Activated naive CD4-positive, alpha-beta T cell treated with anti-CD3 and anti-CD28 coated beads, Interleukin-2, amount 10 ng/mL, durations not matched to agents 7 days and 5 days (primary cell): ENCODE measurements around the gene ABCD3.
"Not testable (repeated sequence)": the region's sequence is repeated elsewhere in the genome, so short reads cannot be mapped to it uniquely, and the experiment has no call there.

Experiments used
- CTCF ChIA-PET: fragments of 350-600 bp; sonication (Branson Sonifier 250); formaldehyde crosslinking; loops from one replicate; lab custom pipeline; 2021; ENCODE audit warnings: antibody characterized with exemption; lab: Charles Lee
- DNase-seq: peaks from one replicate; pipeline ENCODE4 v3.0.0-alpha.2; 2020
- H3K27ac Mint-ChIP-seq: one replicate; pipeline ENCODE4 v1.8.0; 2021; ENCODE audit warnings: mild to moderate bottlenecking, moderate library complexity, mixed read lengths
- H3K27me3 Mint-ChIP-seq: one replicate; pipeline ENCODE4 v1.8.0; 2021; ENCODE audit warnings: mild to moderate bottlenecking, mixed read lengths
- H3K36me3 Mint-ChIP-seq: one replicate; pipeline ENCODE4 v1.8.0; 2021; ENCODE audit warnings: mixed read lengths
- H3K4me1 Mint-ChIP-seq: one replicate; pipeline ENCODE4 v1.8.0; 2021; ENCODE audit warnings: mixed read lengths
- H3K4me3 Mint-ChIP-seq: one replicate; pipeline ENCODE4 v1.8.0; 2021; ENCODE audit warnings: mild to moderate bottlenecking, moderate library complexity, mixed read lengths
- H3K9me3 Mint-ChIP-seq: one replicate; pipeline ENCODE4 v1.8.0; 2021; ENCODE audit warnings: mixed read lengths

Gene ABCD3

DNA sequence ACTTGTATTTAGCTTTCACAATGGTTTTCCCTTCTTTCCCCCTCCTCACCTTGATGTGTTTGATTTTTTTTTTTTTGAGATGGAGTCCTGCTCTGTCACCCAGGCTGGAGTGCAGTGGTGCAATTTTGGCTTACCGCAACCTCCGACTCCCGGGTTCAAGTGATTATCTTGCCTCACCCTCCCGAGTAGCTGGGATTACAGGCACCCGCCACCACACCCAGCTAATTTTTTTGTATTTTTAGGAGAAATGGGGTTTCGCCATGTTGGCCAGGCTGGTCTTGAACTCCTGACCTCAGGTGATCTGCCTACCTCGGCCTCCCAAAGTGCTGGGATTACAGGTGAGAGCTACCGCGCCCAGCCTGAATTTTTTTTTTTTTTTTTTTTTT lies 8.3 kb downstream of the ABCD3 start:
- CTCF ChIA-PET, H3K9me3 Mint-ChIP-seq, H3K4me1 Mint-ChIP-seq, DNase-seq, H3K27ac Mint-ChIP-seq, H3K4me3 Mint-ChIP-seq, H3K27me3 Mint-ChIP-seq: not testable (repeated sequence)
- peaks cover 11% of the 10 kb centered on the region for H3K36me3 Mint-ChIP-seq

DNA sequence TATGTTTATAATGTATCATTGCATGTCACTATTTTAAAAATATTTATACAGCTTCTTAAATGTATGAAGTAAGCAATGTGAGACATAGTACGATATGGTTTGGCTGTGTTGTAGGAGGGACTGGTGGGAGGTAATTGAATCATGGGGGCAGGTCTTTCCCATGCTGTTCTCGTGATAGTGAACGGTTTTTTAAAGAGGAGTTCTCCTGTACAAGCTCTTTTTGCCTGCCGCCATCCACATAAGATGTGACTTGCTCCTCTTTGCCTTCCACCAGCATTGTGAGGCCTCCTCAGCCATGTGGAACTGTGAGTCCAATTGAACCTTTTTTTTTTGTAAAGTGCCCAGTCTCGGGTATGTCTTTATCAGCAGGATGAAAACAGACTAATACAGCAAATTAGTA lies 10.3 kb downstream of the ABCD3 start:
- Mint-ChIP-seq H3K27me3 (no peaks in the 10 kb centered on the region), H3K4me1 (peaks cover 6% of the 10 kb centered on the region), H3K27ac (no peak overlapping the region), H3K4me3 (no peak overlapping the region), H3K36me3 (peaks cover 8% of the 10 kb centered on the region), H3K9me3 (peaks cover 2% of the 10 kb centered on the region)
- no peak for DNase-seq
- CTCF ChIA-PET, result interaction anchor here (0.9 kb wide), 1 partner anchor 12 kb away, joined by 4 read pairs; no protein-coding TSS in a partner anchor

DNA sequence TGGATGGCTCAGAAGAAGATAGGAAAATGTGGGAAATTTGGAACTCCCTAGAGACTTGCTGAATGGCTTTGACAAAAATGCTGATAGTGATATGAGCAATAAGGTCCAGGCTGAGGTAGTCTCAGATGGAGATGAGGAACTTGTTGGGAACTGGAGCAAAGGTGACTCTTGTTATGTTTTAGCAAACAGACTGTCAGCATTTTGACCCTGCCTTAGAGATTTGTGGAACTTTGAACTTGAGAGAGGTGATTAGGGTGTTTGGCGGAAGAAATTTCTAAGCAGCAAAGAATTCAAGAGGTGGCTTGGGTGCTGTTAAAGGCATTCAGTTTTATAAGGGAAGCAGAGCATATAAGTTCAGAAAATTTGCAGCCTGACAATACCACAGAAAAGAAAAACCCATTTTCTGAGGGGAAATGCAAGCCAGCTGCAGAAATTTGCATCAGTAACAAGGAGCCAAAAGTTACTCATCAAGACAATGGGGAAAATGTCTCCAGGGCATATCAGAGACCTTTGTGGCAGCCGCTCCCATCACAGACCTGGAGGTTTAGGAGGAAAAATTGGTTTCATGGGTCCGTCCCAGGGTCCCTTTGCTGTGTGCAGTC lies 10.8 kb downstream of the ABCD3 start:
- H3K27ac Mint-ChIP-seq, H3K9me3 Mint-ChIP-seq, H3K27me3 Mint-ChIP-seq, DNase-seq, H3K4me1 Mint-ChIP-seq, H3K4me3 Mint-ChIP-seq, H3K36me3 Mint-ChIP-seq: not testable (repeated sequence)
- CTCF ChIA-PET, result interaction anchor here (0.9 kb wide), 1 partner anchor 12 kb away, joined by 4 read pairs; no protein-coding TSS in a partner anchor

DNA sequence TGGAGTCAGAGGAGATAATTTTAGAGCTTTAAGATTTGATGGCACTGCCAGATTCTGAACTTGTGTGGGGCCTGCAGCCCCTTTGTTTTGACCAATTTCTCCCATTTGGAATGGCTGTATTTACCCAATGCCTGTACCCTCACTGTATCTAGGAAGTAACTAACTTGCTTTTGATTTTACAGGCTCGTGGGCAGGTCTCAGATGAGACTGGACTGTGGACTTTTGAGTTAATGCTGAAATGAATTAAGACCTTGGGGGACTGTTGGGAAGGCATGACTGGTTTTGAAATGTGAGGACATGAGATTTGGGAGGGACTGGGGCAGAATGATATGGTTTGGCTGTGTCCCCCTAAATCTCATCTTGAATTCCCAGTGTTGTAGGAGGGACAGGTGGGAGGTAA lies 11.9 kb downstream of the ABCD3 start:
- DNase-seq, CTCF ChIA-PET, H3K27me3 Mint-ChIP-seq, H3K4me1 Mint-ChIP-seq, H3K4me3 Mint-ChIP-seq, H3K9me3 Mint-ChIP-seq, H3K27ac Mint-ChIP-seq: not testable (repeated sequence)
- peaks cover 14% of the 10 kb centered on the region for H3K36me3 Mint-ChIP-seq

DNA sequence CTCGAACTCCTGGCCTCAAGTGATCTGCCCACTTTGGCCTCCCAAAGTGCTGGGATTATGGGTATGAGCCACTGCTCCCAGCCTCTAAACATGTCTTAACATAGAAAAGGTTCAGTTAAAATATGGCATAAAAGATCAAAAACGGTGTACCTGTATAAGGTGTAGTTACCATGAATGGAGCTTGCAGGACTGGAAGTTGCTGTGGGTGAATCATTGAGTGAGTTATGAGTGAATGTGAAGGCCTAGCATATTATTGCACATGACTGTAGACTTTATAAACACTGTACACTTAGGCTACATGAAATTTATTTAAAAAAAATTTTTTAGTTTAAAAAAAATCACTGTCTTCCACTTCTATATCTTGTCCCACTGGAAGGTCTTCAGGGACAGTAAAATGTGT lies 15.7 kb downstream of the ABCD3 start:
- peaks cover 8% of the 10 kb centered on the region for H3K36me3 Mint-ChIP-seq
- peaks cover 4% of the 10 kb centered on the region for H3K4me1 Mint-ChIP-seq
- no peaks in the 10 kb centered on the region for H3K27me3 Mint-ChIP-seq
- CTCF ChIA-PET, result no interaction called here
- no peak overlapping the region for H3K27ac Mint-ChIP-seq
- H3K4me3 Mint-ChIP-seq, result no peak overlapping the region
- no peak for DNase-seq
- H3K9me3 Mint-ChIP-seq, result peaks cover 10% of the 10 kb centered on the region

DNA sequence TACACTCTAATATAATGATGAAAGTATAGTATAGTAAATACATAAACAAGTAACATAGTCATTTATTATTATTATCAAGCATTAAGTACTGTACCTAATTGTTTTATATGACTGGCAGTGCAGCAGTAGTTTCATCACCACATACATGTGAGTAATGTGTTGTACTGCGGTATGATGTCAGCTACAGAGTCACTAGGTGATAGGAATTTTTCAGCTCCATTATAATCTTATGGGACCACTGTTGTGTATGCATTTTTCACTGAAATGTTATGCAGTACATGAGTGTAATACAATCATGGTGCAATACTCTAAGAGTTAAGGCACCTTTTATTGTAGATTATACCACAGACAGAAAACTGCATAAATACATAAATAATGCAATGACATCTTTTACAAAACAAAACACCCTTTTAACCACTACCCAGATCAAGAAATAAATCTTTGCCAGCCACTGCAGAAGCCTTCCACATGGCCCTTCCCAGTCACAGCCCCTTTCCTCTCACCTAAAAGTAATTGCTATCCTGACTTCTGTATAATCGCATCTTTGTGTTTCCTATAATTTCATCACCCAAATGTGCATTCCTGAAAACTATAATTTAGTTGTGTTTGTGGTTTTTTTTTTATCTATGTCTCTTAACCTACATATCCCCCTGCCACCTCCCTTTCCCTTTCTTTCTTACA lies 16.3 kb downstream of the ABCD3 start:
- Mint-ChIP-seq H3K27me3 (no peaks in the 10 kb centered on the region), H3K4me3 (no peak overlapping the region), H3K9me3 (peaks cover 10% of the 10 kb centered on the region), H3K27ac (no peak overlapping the region), H3K36me3 (peaks cover 6% of the 10 kb centered on the region), H3K4me1 (peaks cover 4% of the 10 kb centered on the region)
- CTCF ChIA-PET, result no interaction called here
- DNase-seq, result no peak

DNA sequence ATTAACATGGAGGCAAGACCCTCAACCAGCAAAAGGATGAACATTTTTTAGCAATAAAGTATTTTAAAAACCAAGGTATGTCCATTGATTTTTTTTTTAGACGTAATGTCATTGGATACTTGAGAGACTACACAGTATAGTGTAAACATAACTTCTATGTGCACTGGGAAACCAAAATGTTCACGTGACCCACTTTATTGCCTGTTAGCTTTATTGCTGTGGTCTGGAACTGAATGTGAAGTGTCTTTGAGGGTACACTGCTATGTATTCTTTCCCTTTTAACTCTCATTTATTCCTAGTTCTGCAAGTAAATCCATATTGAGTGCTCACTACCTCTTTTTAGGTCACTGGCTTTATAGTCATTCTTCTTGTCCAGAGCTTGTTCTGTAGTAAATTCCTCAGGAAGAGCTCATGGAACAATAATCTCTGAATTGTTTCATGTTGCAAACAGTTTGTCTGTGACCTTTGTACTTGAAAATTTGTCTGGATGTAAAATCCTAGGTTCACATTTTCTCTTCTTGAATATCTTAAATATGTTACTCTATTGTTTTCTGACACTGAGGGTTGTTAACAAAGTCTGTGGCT lies 20.6 kb downstream of the ABCD3 start:
- Mint-ChIP-seq H3K27me3 (no peaks in the 10 kb centered on the region), H3K4me3 (no peak overlapping the region)
- CTCF ChIA-PET, result no interaction called here

DNA sequence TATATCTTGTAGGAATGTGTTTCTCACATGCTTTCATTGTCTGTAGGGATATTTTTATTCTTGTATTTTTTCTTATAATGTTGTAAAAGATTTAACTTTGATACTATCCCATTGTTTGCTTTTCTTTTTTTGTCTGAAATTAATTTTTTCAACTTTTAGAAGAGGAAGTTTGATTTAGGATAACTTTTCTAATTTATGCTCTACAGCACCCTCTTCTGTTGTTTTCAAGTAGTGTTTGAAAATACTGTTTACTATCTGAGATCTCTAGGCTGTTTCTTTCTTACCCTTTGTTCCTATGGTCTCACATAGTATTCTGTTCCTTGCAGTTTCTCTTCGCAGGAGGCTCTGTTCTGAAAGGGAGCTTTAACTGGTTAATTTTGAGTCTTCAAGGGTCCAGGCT lies 21.9 kb downstream of the ABCD3 start:
- H3K27me3 Mint-ChIP-seq, result no peaks in the 10 kb centered on the region
- no peak overlapping the region for H3K4me3 Mint-ChIP-seq
- peaks cover 24% of the 10 kb centered on the region for H3K9me3 Mint-ChIP-seq
- DNase-seq, result no peak
- peaks cover 4% of the 10 kb centered on the region for H3K4me1 Mint-ChIP-seq
- peaks cover 12% of the 10 kb centered on the region for H3K36me3 Mint-ChIP-seq
- CTCF ChIA-PET, result interaction anchor here (0.8 to 1.6 kb wide), 2 partner anchors 24 to 395 kb away, joined by 3 read pairs; no protein-coding TSS in a partner anchor
- H3K27ac Mint-ChIP-seq, result no peak overlapping the region

More for the DNA sequence above, 20.6 kb downstream of the ABCD3 start:
- no peak for DNase-seq
- H3K9me3 Mint-ChIP-seq, result peaks cover 20% of the 10 kb centered on the region
- no peak overlapping the region for H3K27ac Mint-ChIP-seq
- peaks cover 13% of the 10 kb centered on the region for H3K36me3 Mint-ChIP-seq
- peaks cover 4% of the 10 kb centered on the region for H3K4me1 Mint-ChIP-seq

DNA sequence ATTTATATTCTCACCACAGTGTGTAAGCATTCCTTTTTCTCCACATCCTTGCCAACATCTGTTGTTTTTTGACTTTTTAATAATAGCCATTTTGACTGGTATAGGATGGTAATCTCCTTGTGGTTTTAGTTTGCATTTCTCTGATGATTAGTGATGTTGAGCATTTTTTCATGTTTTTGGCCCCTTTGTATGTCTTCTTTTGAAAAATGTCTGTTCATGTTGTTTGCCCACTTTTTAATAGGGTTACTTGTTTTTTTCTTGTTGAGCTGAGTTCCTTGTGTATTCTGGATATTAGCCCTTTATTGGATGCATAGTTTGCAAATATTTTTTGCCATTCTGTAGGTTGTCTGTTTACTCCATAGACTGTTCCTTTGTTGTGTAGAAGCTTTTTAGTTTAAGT lies 24.9 kb downstream of the ABCD3 start:
- H3K9me3 Mint-ChIP-seq, result peaks cover 38% of the 10 kb centered on the region

DNA sequence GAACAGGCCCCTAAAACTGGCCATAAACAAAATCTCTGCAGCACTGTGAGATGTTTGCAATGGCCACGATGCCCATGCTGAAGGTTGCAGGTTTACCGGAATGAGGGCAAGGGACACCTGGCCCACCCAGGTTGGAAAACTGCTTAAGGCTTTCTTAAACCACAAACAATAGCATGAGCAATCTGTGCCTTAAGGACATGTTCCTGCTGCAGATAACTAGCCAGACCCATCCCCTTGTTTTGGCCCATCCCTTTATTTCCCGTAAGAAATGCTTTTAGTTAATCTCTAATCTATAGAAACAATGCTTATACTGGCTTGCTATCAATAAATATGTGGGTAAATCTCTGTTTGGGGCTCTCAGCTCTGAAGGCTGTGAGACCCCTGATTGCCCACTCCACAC lies 26.6 kb downstream of the ABCD3 start:
- H3K4me3 Mint-ChIP-seq, DNase-seq, H3K27ac Mint-ChIP-seq, CTCF ChIA-PET, H3K27me3 Mint-ChIP-seq, H3K4me1 Mint-ChIP-seq: not testable (repeated sequence)
- Mint-ChIP-seq H3K36me3 (peaks cover 38% of the 10 kb centered on the region), H3K9me3 (peaks cover 55% of the 10 kb centered on the region)

More for the DNA sequence above, 24.9 kb downstream of the ABCD3 start:
- DNase-seq, H3K27ac Mint-ChIP-seq, H3K27me3 Mint-ChIP-seq, H3K4me3 Mint-ChIP-seq, CTCF ChIA-PET, H3K4me1 Mint-ChIP-seq: not testable (repeated sequence)
- peaks cover 21% of the 10 kb centered on the region for H3K36me3 Mint-ChIP-seq

DNA sequence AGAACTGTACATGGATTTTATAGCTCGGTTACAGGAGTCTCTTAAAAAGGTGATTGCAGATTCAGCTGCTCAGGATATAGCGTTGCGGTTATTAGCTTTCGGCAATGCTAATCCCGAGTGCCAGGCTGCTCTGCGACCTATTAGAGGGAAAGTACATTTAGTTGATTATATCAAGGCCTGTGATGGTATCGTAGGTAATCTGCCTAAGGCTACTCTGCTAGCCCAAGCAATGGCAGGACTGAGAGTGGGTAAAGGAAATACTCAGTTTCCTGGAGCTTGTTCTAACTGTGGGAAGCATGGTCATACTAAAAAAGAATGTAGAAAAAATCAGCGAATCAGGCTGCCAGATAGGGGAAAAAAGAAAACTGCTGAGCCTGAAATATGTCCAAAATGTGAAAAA lies 27.5 kb downstream of the ABCD3 start:
- CTCF ChIA-PET, H3K4me1 Mint-ChIP-seq, H3K27ac Mint-ChIP-seq, H3K4me3 Mint-ChIP-seq, DNase-seq, H3K27me3 Mint-ChIP-seq: not testable (repeated sequence)
- H3K36me3 Mint-ChIP-seq, result peaks cover 47% of the 10 kb centered on the region
- peaks cover 65% of the 10 kb centered on the region for H3K9me3 Mint-ChIP-seq

DNA sequence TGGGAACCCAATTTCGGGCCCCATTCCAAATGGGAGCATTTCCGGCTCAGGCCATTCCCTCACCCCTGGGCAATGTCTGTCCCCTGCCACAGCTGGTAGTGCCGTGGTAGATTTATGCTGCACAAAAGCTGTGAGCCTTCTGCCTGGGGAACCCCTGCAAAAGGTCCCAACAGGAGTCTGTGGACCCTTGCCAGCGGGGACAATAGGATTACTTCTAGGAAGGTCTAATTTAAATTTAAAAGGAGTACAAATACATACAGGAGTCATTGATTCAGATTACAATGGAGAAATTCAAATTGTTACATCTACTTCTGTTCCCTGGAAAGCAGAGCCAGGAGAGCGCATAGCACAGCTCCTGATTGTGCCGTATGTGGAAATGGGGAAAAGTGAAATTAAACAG lies 28.0 kb downstream of the ABCD3 start:
- H3K27me3 Mint-ChIP-seq, H3K4me1 Mint-ChIP-seq, H3K27ac Mint-ChIP-seq, CTCF ChIA-PET, DNase-seq, H3K4me3 Mint-ChIP-seq: not testable (repeated sequence)
- peaks cover 66% of the 10 kb centered on the region for H3K9me3 Mint-ChIP-seq
- peaks cover 50% of the 10 kb centered on the region for H3K36me3 Mint-ChIP-seq

DNA sequence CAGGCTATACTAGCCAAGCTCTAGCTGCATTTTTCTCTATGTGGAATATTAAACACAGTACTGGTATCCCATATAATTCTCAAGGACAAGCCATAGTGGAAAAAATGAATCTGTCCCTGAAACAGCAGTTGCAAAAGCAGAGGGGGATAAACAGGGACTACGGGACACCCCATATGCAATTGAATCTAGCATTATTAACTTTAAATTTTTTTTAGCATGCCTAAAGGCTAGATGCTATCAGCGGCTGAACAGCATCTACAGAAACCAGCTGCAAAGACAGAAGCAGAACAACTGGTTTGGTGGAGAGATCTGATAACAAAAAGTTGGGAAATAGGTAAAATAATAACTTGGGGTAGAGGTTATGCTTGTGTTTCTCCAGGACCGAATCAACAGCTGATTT lies 30.6 kb downstream of the ABCD3 start:
- H3K4me3 Mint-ChIP-seq, CTCF ChIA-PET, H3K27me3 Mint-ChIP-seq, H3K4me1 Mint-ChIP-seq, H3K27ac Mint-ChIP-seq, DNase-seq: not testable (repeated sequence)
- Mint-ChIP-seq H3K9me3 (peaks cover 64% of the 10 kb centered on the region), H3K36me3 (peaks cover 52% of the 10 kb centered on the region)

DNA sequence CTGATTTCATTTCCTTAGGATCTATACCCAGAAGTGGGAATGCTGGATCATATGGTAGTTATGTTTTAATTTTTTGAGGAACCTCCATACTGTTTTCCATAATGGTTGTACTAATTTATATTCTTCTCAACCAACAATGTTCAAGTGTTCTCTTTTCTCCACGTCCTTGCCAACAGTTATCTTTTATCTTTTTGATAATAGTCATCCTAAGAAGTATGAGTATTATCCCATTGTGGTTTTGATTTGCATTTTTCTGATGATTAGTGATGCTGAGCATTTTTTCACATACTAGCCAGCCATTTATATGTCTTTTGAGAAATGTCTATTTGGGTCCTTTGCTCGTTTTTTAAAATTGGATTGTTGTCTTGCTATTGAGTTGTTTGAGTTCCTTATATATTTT lies 38.5 kb downstream of the ABCD3 start:
- H3K9me3 Mint-ChIP-seq, result peaks cover 8% of the 10 kb centered on the region
- no peak overlapping the region for H3K27ac Mint-ChIP-seq
- H3K36me3 Mint-ChIP-seq, result peaks cover 11% of the 10 kb centered on the region
- CTCF ChIA-PET, result no interaction called here
- no peak for DNase-seq
- no peaks in the 10 kb centered on the region for H3K27me3 Mint-ChIP-seq
- no peak overlapping the region for H3K4me3 Mint-ChIP-seq
- no peaks in the 10 kb centered on the region for H3K4me1 Mint-ChIP-seq

DNA sequence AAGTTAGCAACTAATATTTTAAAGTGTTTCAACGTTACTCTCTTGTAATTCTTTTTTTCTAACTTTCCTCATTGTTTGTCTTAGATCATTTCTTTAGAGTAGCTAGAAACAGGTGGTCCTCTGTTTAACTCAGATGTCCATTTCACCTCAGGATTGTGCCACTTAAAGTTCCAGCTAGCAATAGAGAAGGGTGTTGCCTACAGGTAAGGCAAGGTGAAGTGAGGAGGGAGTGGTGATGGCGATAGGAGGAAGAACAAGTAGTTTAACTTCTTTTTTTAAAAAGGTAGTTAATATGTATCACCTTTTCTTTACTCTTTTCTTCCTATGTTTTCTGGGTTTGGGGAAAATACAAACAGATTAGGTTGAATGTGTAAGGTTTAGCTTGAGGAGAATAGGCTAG lies 44.4 kb downstream of the ABCD3 start:
- no peak for DNase-seq
- no peaks in the 10 kb centered on the region for H3K9me3 Mint-ChIP-seq
- no peaks in the 10 kb centered on the region for H3K27me3 Mint-ChIP-seq
- H3K27ac Mint-ChIP-seq, result no peak overlapping the region
- peaks cover 10% of the 10 kb centered on the region for H3K36me3 Mint-ChIP-seq
- CTCF ChIA-PET, result interaction anchor here (1.1 to 2.2 kb wide), 8 partner anchors 8 to 343 kb away, joined by 3 to 9 read pairs (median 6); no protein-coding TSS in a partner anchor
- H3K4me3 Mint-ChIP-seq, result no peak overlapping the region
- H3K4me1 Mint-ChIP-seq, result no peaks in the 10 kb centered on the region
